ENCODE data around the gene RUBCNL. TPM values are rescaled to one million over a fixed set of nuclear protein-coding genes. Genes with fewer than 3 reads are reported as not detected.

Gene RUBCNL
- total RNA-seq, 1 experiment from 2014 or later: 1.4 TPM

DNA sequence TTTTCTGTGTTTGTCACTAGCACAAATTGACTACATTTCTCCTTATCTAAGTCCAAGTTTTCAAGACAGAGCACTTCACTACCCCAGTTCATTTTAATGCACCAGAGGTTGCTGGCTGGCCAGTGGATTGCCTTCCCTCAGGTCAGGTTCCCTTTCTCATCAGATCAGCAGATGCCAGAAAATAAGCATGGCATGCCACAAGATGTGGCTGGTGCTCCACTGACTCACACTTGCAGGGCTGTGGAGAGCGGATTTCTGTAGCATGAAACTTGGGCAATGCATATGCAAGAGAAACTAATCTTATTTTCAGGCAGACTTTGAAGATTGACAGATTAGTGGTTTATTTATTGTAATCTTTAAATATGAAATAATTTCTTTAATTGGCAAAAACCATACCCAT, 79.5 kb downstream of the RUBCNL start:
- Histone ChIP-seq H3K14ac (ENCODE audit: insufficient read depth, low read length) (no peak overlapping the region), H3K56ac (ENCODE audit: insufficient read length, low read depth, low read length) (no peak overlapping the region), H3K9ac (ENCODE audit: extremely low read depth, insufficient read length, low read length) (no peak overlapping the region), H2BK12ac (ENCODE audit: insufficient read length, low read depth, low read length) (no peak overlapping the region), H3K27me3 (ENCODE audit: insufficient read depth, low read length) (no peaks in the 10 kb centered on the region; the same call in 1 of the 2 replicates), H2BK120ac (ENCODE audit: low read depth, low read length, poor library complexity, severe bottlenecking) (no peak overlapping the region), H2AFZ (ENCODE audit: low read length) (no peak overlapping the region), H3K4me2 (ENCODE audit: insufficient read depth, insufficient read length, low read length) (no peak overlapping the region), H3K18ac (ENCODE audit: insufficient read length, low read depth, low read length) (no peak overlapping the region), H4K91ac (ENCODE audit: insufficient read length, low read depth, low read length) (no peak overlapping the region), H3K9me3 (ENCODE audit: control insufficient read depth, low read depth, low read length) (no peaks in the 10 kb centered on the region), H2BK15ac (ENCODE audit: low read depth, low read length) (no peak overlapping the region), H3K79me2 (ENCODE audit: insufficient read depth, low read length) (no peaks in the 10 kb centered on the region), H3K23me2 (ENCODE audit: insufficient read length, low read depth, low read length, poor library complexity, severe bottlenecking) (no peaks in the 10 kb centered on the region), H2AK5ac (ENCODE audit: insufficient read length, low read length) (no peak overlapping the region), H3K79me1 (ENCODE audit: insufficient read depth, low read depth, low read length, poor library complexity, severe bottlenecking) (no peaks in the 10 kb centered on the region), H2BK20ac (ENCODE audit: low read depth, low read length, poor library complexity, severe bottlenecking) (no peak overlapping the region), H2BK5ac (ENCODE audit: insufficient read length, low read length) (no peak overlapping the region), H4K20me1 (ENCODE audit: control insufficient read depth, insufficient read depth, insufficient read length) (no peaks in the 10 kb centered on the region), H3T11ph (ENCODE audit: low read length) (no peak overlapping the region), H3K27ac (ENCODE audit: insufficient read length, low read depth, low read length) (no peak overlapping the region), H4K8ac (replicated peaks; ENCODE audit: insufficient read length, low read depth, low read length) (no peak overlapping the region), H3K4me1 (ENCODE audit: insufficient read depth, low read length) (no peaks in the 10 kb centered on the region), H4K5ac (ENCODE audit: insufficient read length, low read depth, low read length) (no peak overlapping the region), H3K4ac (ENCODE audit: low read depth, low read length) (no peak overlapping the region), H3K23ac (ENCODE audit: insufficient read length, low read depth, low read length) (no peak overlapping the region)
- H3K36me3 Mint-ChIP-seq (ENCODE audit: insufficient read depth in 1 of 3, low read depth in 3 of 3): no peaks in the 10 kb centered on the region
- no peaks in the 10 kb centered on the region for H3K4me1 Mint-ChIP-seq
- no peaks in the 10 kb centered on the region for H3K27me3 Mint-ChIP-seq (ENCODE audit: low read depth)
- no peaks in the 10 kb centered on the region; a peak in 1 of 5 replicates for H3K9me3 Mint-ChIP-seq
- no peak for DNase-seq
- TF ChIP-seq, protein P1, sequence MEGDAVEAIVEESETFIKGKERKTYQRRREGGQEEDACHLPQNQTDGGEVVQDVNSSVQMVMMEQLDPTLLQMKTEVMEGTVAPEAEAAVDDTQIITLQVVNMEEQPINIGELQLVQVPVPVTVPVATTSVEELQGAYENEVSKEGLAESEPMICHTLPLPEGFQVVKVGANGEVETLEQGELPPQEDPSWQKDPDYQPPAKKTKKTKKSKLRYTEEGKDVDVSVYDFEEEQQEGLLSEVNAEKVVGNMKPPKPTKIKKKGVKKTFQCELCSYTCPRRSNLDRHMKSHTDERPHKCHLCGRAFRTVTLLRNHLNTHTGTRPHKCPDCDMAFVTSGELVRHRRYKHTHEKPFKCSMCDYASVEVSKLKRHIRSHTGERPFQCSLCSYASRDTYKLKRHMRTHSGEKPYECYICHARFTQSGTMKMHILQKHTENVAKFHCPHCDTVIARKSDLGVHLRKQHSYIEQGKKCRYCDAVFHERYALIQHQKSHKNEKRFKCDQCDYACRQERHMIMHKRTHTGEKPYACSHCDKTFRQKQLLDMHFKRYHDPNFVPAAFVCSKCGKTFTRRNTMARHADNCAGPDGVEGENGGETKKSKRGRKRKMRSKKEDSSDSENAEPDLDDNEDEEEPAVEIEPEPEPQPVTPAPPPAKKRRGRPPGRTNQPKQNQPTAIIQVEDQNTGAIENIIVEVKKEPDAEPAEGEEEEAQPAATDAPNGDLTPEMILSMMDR (conservative IDR thresholded peaks at IDR 0.05): no peak
- no peak overlapping the region for H3K4me3 Mint-ChIP-seq
- no peak overlapping the region for H3K27ac Mint-ChIP-seq
- WGBS (ENCODE audit: extremely low coverage, insufficient read length, low lambda C conversion rate): no CpG with 5 or more reads among the region's 1 CpG
